Neural progenitor cell (in vitro differentiated cells): Measurements from ENCODE around the gene SDK2. TPM values are rescaled to one million over a fixed set of nuclear protein-coding genes. Genes with fewer than 3 reads are reported as not detected.
A peak's percentile ranks its signal among the peaks of the same experiment; 100 is the strongest.

Experiments
- DNase-seq: peaks from one replicate; pipeline ENCODE4 v3.0.0-alpha.2; 2016; ENCODE audit warnings: low spot score
- H2AFZ ChIP-seq: fragments of 200-600 bp; sonication (generic); replicated peaks from 2 replicates; pipeline ENCODE4 v1.6.1; 2016; ENCODE audit warnings: antibody characterized with exemption
- H3F3A ChIP-seq: fragments of 200-600 bp; sonication (generic); 2 replicates; pipeline ENCODE4 v1.6.1; 2016; ENCODE audit warnings: antibody characterized with exemption, low read depth
- H3K27ac ChIP-seq: fragments of 200-600 bp; sonication (generic); 2 replicates; pipeline ENCODE4 v1.5.1; 2016; ENCODE audit warnings: mild to moderate bottlenecking
- H3K27me3 ChIP-seq: fragments of 200-600 bp; sonication (generic); 2 replicates; pipeline ENCODE4 v1.6.1; 2016; ENCODE audit warnings: mild to moderate bottlenecking, moderate library complexity
- H3K36me3 ChIP-seq: fragments of 200-600 bp; sonication (generic); 2 replicates; pipeline ENCODE4 v1.5.1; 2016
- H3K4me1 ChIP-seq: fragments of 200-600 bp; sonication (generic); 2 replicates; pipeline ENCODE4 v1.6.1; 2016; ENCODE audit warnings: mixed run types
- H3K4me2 ChIP-seq: fragments of 200-600 bp; sonication (generic); 2 replicates; pipeline ENCODE4 v1.6.1; 2016
- H3K4me3 ChIP-seq: fragments of 200-600 bp; sonication (generic); 2 replicates; pipeline ENCODE4 v1.5.1; 2016
- H3K79me2 ChIP-seq: fragments of 200-600 bp; sonication (generic); 2 replicates; pipeline ENCODE4 v1.6.1; 2016; ENCODE audit warnings: low read depth
- H3K9ac ChIP-seq: fragments of 200-600 bp; sonication (generic); 2 replicates; pipeline ENCODE4 v1.6.1; 2016
- H3K9me3 ChIP-seq: fragments of 200-600 bp; sonication (generic); 2 replicates; pipeline ENCODE4 v1.5.1; 2016; ENCODE audit warnings: low read depth
- H4K20me1 ChIP-seq: fragments of 200-600 bp; sonication (generic); 2 replicates; pipeline ENCODE4 v1.6.1; 2016; ENCODE audit warnings: low read depth
- H3K27ac Mint-ChIP-seq: 3 replicates; pipeline ENCODE4 v1.8.0; 2021; ENCODE audit warnings: mixed read lengths
- H3K27me3 Mint-ChIP-seq: 2 replicates; pipeline ENCODE4 v1.8.0; 2022; ENCODE audit warnings: low read depth, mild to moderate bottlenecking, inconsistent platforms, moderate library complexity, mixed read lengths; ENCODE audit not compliant: insufficient read depth
- H3K36me3 Mint-ChIP-seq: 3 replicates; pipeline ENCODE4 v1.8.0; 2021; ENCODE audit warnings: mixed read lengths
- H3K4me1 Mint-ChIP-seq: 3 replicates; pipeline ENCODE4 v1.8.0; 2021; ENCODE audit warnings: mixed read lengths
- H3K4me3 Mint-ChIP-seq: 3 replicates; pipeline ENCODE4 v1.8.0; 2021; ENCODE audit warnings: mild to moderate bottlenecking, moderate library complexity, mixed read lengths
- H3K9me3 Mint-ChIP-seq: 3 replicates; pipeline ENCODE4 v1.8.0; 2020; ENCODE audit warnings: mixed read lengths
- CTCF ChIP-seq: fragments of 200-600 bp; sonication (generic); IDR thresholded peaks from 2 replicates; pipeline ENCODE4 v1.5.1; 2017; ENCODE audit warnings: antibody characterized with exemption, mild to moderate bottlenecking
- EZH2 ChIP-seq: fragments of 200-600 bp; sonication (generic); IDR thresholded peaks from 2 replicates; pipeline ENCODE4 v1.6.1; 2017; ENCODE audit warnings: antibody characterized with exemption, mild to moderate bottlenecking, moderate library complexity
- EZH2phosphoT487 ChIP-seq: fragments of 200-600 bp; sonication (generic); IDR thresholded peaks from 2 replicates; pipeline ENCODE4 v1.6.1; 2017; ENCODE audit warnings: antibody characterized with exemption
- total RNA-seq: library from RNA; depleted of rRNA; stranded (reverse); fragments of >200 nt; gene quantifications from 2 replicates; pipeline ENCODE4 v1.2.3, GENCODE V29; 2015; ENCODE audit warnings: low replicate concordance

The SDK2 gene
- total RNA-seq, 1 donor from 2014 or later, result 15.3 TPM

DNA sequence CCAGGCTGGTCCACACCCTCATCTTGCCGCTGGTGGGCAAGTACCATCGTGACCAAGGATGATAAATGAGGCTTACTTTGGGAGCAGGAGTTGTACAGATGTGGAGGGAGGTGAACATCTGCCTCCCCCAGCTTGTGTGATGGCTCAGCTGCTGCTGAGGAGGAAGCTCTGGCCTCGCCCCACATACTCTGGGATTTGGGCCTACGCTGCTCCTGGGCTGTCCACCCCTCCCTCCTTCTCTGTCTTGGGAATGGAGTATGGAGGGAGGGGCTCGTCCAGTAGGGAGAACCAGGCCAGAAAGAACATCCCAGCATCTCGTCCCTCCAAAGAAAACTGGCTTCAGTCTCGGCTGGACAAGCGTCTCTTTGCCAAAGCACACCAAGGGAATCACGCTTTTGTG lies 197.6 kb downstream of the SDK2 start:
- no peaks in the 10 kb centered on the region for H3K9me3 Mint-ChIP-seq
- Histone ChIP-seq H3K79me2 (no peaks in the 10 kb centered on the region), H3K27ac (no peak overlapping the region), H3K9ac (no peak overlapping the region), H4K20me1 (no peaks in the 10 kb centered on the region), H3K36me3 (no peaks in the 10 kb centered on the region), H3K4me3 (no peak overlapping the region), H3K9me3 (peaks cover 1% of the 10 kb centered on the region), H3K4me1 (no peaks in the 10 kb centered on the region), H3K27me3 (no peaks in the 10 kb centered on the region), H3K4me2 (no peak overlapping the region), H2AFZ (no peak overlapping the region), H3F3A (no peaks in the 10 kb centered on the region)
- H3K27me3 Mint-ChIP-seq, result peaks cover 11% of the 10 kb centered on the region
- H3K36me3 Mint-ChIP-seq, result peaks cover 30% of the 10 kb centered on the region
- TF ChIP-seq CTCF (no peak), EZH2 (no peak), EZH2phosphoT487 (no peak)
- H3K4me3 Mint-ChIP-seq, result no peak overlapping the region
- H3K4me1 Mint-ChIP-seq, result peaks cover 5% of the 10 kb centered on the region
- no peak overlapping the region for H3K27ac Mint-ChIP-seq
- DNase-seq, result no peak

DNA sequence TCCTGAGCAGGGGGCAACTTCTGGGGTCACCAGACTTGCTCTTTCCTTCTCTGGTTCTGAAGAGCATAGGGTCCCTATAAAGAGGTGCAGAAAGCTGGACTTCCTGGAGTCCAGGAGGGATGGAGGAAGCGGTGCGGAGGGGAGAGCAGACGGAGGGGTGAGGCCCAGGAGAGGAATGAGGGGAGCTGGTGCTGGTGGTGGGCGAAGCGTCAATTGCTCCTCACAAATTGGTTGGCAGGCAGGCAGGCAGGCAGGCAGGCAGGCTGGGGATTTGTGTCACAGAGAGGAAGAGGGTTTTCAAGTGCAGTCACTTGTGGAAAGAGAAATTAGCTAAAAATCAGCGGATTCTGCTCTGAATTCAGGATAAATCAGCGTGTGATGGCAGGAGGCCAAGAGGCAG lies 198.8 kb downstream of the SDK2 start:
- Histone ChIP-seq H2AFZ (no peak overlapping the region), H3F3A (no peaks in the 10 kb centered on the region), H3K27me3 (no peaks in the 10 kb centered on the region), H3K79me2 (no peaks in the 10 kb centered on the region), H3K4me1 (no peaks in the 10 kb centered on the region), H3K36me3 (no peaks in the 10 kb centered on the region), H4K20me1 (no peaks in the 10 kb centered on the region), H3K4me3 (no peak overlapping the region), H3K4me2 (no peak overlapping the region), H3K27ac (no peak overlapping the region), H3K9ac (no peak overlapping the region), H3K9me3 (peaks cover 3% of the 10 kb centered on the region)
- H3K4me3 Mint-ChIP-seq, result no peak overlapping the region
- TF ChIP-seq EZH2phosphoT487 (no peak), CTCF (no peak), EZH2 (no peak)
- peaks cover 5% of the 10 kb centered on the region for H3K9me3 Mint-ChIP-seq
- H3K4me1 Mint-ChIP-seq, result no peaks in the 10 kb centered on the region
- H3K36me3 Mint-ChIP-seq, result peaks cover 29% of the 10 kb centered on the region
- H3K27me3 Mint-ChIP-seq, result peaks cover 9% of the 10 kb centered on the region
- DNase-seq, result no peak
- peak overlapping the region; percentile 51 for H3K27ac Mint-ChIP-seq

DNA sequence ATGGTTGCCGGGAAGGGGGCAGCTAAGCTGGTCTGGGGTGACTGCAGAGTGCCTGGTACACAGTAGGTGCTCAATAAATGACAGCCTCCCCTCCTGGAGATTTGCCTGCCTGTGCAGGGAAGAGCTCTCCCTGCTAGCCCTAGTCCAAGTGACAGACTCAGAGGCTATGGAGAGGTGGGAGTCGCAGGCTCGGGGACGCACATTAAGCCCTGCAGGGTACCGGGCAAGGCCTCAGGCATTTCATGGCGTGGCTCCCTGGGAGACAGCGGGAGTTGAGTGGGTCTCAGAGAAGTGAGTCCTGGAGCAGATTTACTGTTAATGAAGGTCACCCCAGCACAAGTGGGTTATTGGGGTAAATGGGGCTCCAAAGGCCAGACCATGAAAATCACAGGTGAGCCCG lies 200.2 kb downstream of the SDK2 start:
- Mint-ChIP-seq H3K27me3 (peaks cover 4% of the 10 kb centered on the region), H3K9me3 (peaks cover 5% of the 10 kb centered on the region), H3K27ac (no peak overlapping the region)

More for the DNA sequence above, 200.2 kb downstream of the SDK2 start:
- H3K9me3 ChIP-seq, result peaks cover 3% of the 10 kb centered on the region
- no peaks in the 10 kb centered on the region for H3K4me1 ChIP-seq
- no peak overlapping the region for H2AFZ ChIP-seq
- H3K9ac ChIP-seq, result no peak overlapping the region
- no peak overlapping the region for H3K4me3 Mint-ChIP-seq
- peaks cover 31% of the 10 kb centered on the region for H3K36me3 Mint-ChIP-seq
- H3K36me3 ChIP-seq, result no peaks in the 10 kb centered on the region
- no peak for TF ChIP-seq CTCF
- TF ChIP-seq EZH2, result no peak
- no peak for TF ChIP-seq EZH2phosphoT487
- DNase-seq, result no peak
- H3F3A ChIP-seq, result no peaks in the 10 kb centered on the region
- H3K4me1 Mint-ChIP-seq, result no peaks in the 10 kb centered on the region
- no peaks in the 10 kb centered on the region for H3K79me2 ChIP-seq
- H3K27ac ChIP-seq, result no peak overlapping the region
- H3K27me3 ChIP-seq, result no peaks in the 10 kb centered on the region
- H4K20me1 ChIP-seq, result no peaks in the 10 kb centered on the region
- H3K4me3 ChIP-seq, result no peak overlapping the region
- no peak overlapping the region for H3K4me2 ChIP-seq
